Mucosa of rectum (tissue), 2 donors: Measurements from ENCODE around the gene STAG1.
"Not testable (repeated sequence)": the region's sequence is repeated elsewhere in the genome, so short reads cannot be mapped to it uniquely, and the experiment has no call there.

Experiments used
- H3K27ac ChIP-seq, 2 donors: one replicate each; pipeline ENCODE4 v1.7.0; 2013; ENCODE audit warnings: inconsistent platforms in 2 of 2, low read depth in 2 of 2, low read length in 2 of 2
- H3K27me3 ChIP-seq, 2 donors: one replicate each; pipeline ENCODE4 v1.7.0; 2013; ENCODE audit warnings: low read length in 2 of 2; ENCODE audit not compliant: control insufficient read depth in 2 of 2, insufficient read depth in 2 of 2
- H3K36me3 ChIP-seq, 2 donors: one replicate each; pipeline ENCODE4 v1.7.0; 2013; ENCODE audit warnings: low read length in 2 of 2; ENCODE audit not compliant: control insufficient read depth in 2 of 2, insufficient read depth in 2 of 2
- H3K4me1 ChIP-seq, 2 donors: one replicate each; pipeline ENCODE4 v1.7.0; 2013; ENCODE audit warnings: low read length in 2 of 2, mild to moderate bottlenecking in 1 of 2; ENCODE audit not compliant: control insufficient read depth in 2 of 2, insufficient read depth in 2 of 2
- H3K4me3 ChIP-seq, 2 donors: one replicate each; pipeline ENCODE4 v1.7.0; 2013; ENCODE audit warnings: low read length in 2 of 2
- H3K9ac ChIP-seq, 2 donors: one replicate each; pipeline ENCODE4 v1.7.0; 2013; ENCODE audit warnings: low read length in 2 of 2, low read depth in 1 of 2, mild to moderate bottlenecking in 1 of 2
- H3K9me3 ChIP-seq, 2 donors: one replicate each; pipeline ENCODE4 v1.7.0; 2013; ENCODE audit warnings: low read length in 2 of 2; ENCODE audit not compliant: control insufficient read depth in 2 of 2
- donor health status: healthy.
- donor health status: Normal muscosa, but diverticular disease.

STAG1 gene

GRCh38 chr3:136658946-136659682 lies 93.1 kb downstream of the STAG1 start:
- Histone ChIP-seq H3K4me1 (no peaks in the 10 kb centered on the region), H3K4me3 (no peak overlapping the region), H3K36me3 (no peaks in the 10 kb centered on the region), H3K27ac (no peak overlapping the region), H3K9me3 (peaks cover 0 to 3% of the 10 kb centered on the region in 2 donors), H3K9ac (no peak overlapping the region), H3K27me3 (no peaks in the 10 kb centered on the region)

GRCh38 chr3:136657526-136657925 lies 94.7 kb downstream of the STAG1 start:
- no peak overlapping the region for H3K4me3 ChIP-seq
- H3K9me3 ChIP-seq, result peaks cover 0 to 3% of the 10 kb centered on the region in 2 donors
- H3K27ac ChIP-seq, result no peak overlapping the region
- no peak overlapping the region for H3K9ac ChIP-seq
- H3K36me3 ChIP-seq, result no peaks in the 10 kb centered on the region
- no peaks in the 10 kb centered on the region for H3K4me1 ChIP-seq
- H3K27me3 ChIP-seq, result no peaks in the 10 kb centered on the region

GRCh38 chr3:136653628-136654027 lies 98.5 kb downstream of the STAG1 start:
- Histone ChIP-seq H3K9me3 (peaks cover 0 to 3% of the 10 kb centered on the region in 2 donors), H3K27ac (no peak overlapping the region), H3K4me3 (no peak overlapping the region), H3K27me3 (no peaks in the 10 kb centered on the region), H3K36me3 (no peaks in the 10 kb centered on the region), H3K4me1 (no peaks in the 10 kb centered on the region), H3K9ac (no peak overlapping the region)

GRCh38 chr3:136651581-136651980 lies 100.6 kb downstream of the STAG1 start:
- H3K27ac ChIP-seq, result no peak overlapping the region

GRCh38 chr3:136650461-136650860 lies 101.7 kb downstream of the STAG1 start:
- H3K27me3 ChIP-seq, result no peaks in the 10 kb centered on the region
- H3K4me1 ChIP-seq, result no peaks in the 10 kb centered on the region
- H3K9me3 ChIP-seq, result peaks cover 0 to 3% of the 10 kb centered on the region in 2 donors
- no peaks in the 10 kb centered on the region for H3K36me3 ChIP-seq
- H3K4me3 ChIP-seq, result no peak overlapping the region
- no peak overlapping the region for H3K9ac ChIP-seq
- H3K27ac ChIP-seq, result no peak overlapping the region

More at GRCh38 chr3:136651581-136651980, 100.6 kb downstream of the STAG1 start:
- Histone ChIP-seq H3K4me1 (no peaks in the 10 kb centered on the region), H3K9ac (no peak overlapping the region), H3K9me3 (peaks cover 0 to 3% of the 10 kb centered on the region in 2 donors), H3K4me3 (no peak overlapping the region), H3K36me3 (no peaks in the 10 kb centered on the region), H3K27me3 (no peaks in the 10 kb centered on the region)

GRCh38 chr3:136645915-136646314 lies 106.3 kb downstream of the STAG1 start:
- H3K4me1 ChIP-seq, result no peaks in the 10 kb centered on the region

GRCh38 chr3:136644212-136644611 lies 108.0 kb downstream of the STAG1 start:
- Histone ChIP-seq H3K36me3 (no peaks in the 10 kb centered on the region), H3K4me3 (no peak overlapping the region), H3K27me3 (no peaks in the 10 kb centered on the region), H3K4me1 (no peaks in the 10 kb centered on the region), H3K9ac (no peak overlapping the region), H3K9me3 (no peaks in the 10 kb centered on the region), H3K27ac (no peak overlapping the region)

More at GRCh38 chr3:136645915-136646314, 106.3 kb downstream of the STAG1 start:
- Histone ChIP-seq H3K36me3 (no peaks in the 10 kb centered on the region), H3K27me3 (no peaks in the 10 kb centered on the region), H3K9ac (no peak overlapping the region), H3K9me3 (no peaks in the 10 kb centered on the region), H3K27ac (no peak overlapping the region), H3K4me3 (no peak overlapping the region)

GRCh38 chr3:136643380-136643779 lies 108.8 kb downstream of the STAG1 start:
- not testable (repeated sequence) for H3K27me3 ChIP-seq, H3K27ac ChIP-seq, H3K9ac ChIP-seq, H3K4me3 ChIP-seq, H3K4me1 ChIP-seq, H3K36me3 ChIP-seq, H3K9me3 ChIP-seq

GRCh38 chr3:136642711-136643110 lies 109.5 kb downstream of the STAG1 start:
- H3K4me1 ChIP-seq, result no peaks in the 10 kb centered on the region
- no peaks in the 10 kb centered on the region for H3K27me3 ChIP-seq

GRCh38 chr3:136639069-136639468 lies 113.1 kb downstream of the STAG1 start:
- Histone ChIP-seq H3K27me3 (no peaks in the 10 kb centered on the region), H3K4me1 (no peaks in the 10 kb centered on the region), H3K36me3 (no peaks in the 10 kb centered on the region), H3K9ac (no peak overlapping the region), H3K27ac (no peak overlapping the region), H3K9me3 (no peaks in the 10 kb centered on the region), H3K4me3 (no peak overlapping the region)

More at GRCh38 chr3:136642711-136643110, 109.5 kb downstream of the STAG1 start:
- no peak overlapping the region for H3K27ac ChIP-seq
- H3K4me3 ChIP-seq, result no peak overlapping the region
- H3K36me3 ChIP-seq, result no peaks in the 10 kb centered on the region
- no peaks in the 10 kb centered on the region for H3K9me3 ChIP-seq
- no peak overlapping the region for H3K9ac ChIP-seq
